ENCODE results near the gene AGAP1. TPM values are rescaled to one million over a fixed set of nuclear protein-coding genes. Genes with fewer than 3 reads are reported as not detected.

The AGAP1 gene
- total RNA-seq, 2 experiments from 2014 or later, result not detected

- Histone ChIP-seq H3K4me3 (ENCODE audit: low read depth, low read length, poor library complexity, severe bottlenecking) (no peak overlapping the region), H3K36me3 (ENCODE audit: insufficient read depth, low read length) (no peaks in the 10 kb centered on the region), H3K4me1 (ENCODE audit: insufficient read depth, low read length, poor library complexity, severe bottlenecking) (no peaks in the 10 kb centered on the region), H3K4me2 (ENCODE audit: low read length) (no peak overlapping the region), H2AFZ (ENCODE audit: low read length) (no peak overlapping the region), H4K20me1 (ENCODE audit: insufficient read depth, low read length) (no peaks in the 10 kb centered on the region), H3K9me3 (ENCODE audit: low read length) (no peaks in the 10 kb centered on the region), H3K79me2 (ENCODE audit: insufficient read depth, low read depth, low read length) (no peaks in the 10 kb centered on the region), H3K27ac (ENCODE audit: low read depth, low read length, poor library complexity, severe bottlenecking) (no peak overlapping the region), H3K9me2 (ENCODE audit: insufficient read depth, low read length) (no peaks in the 10 kb centered on the region)
- TF ChIP-seq CTCF (conservative IDR thresholded peaks at IDR 0.05; ENCODE audit: low read length), result no peak
- TF ChIP-seq EZH2phosphoT487 (IDR thresholded peaks at IDR 0.05; ENCODE audit: borderline replicate concordance, low read depth, low read length), result no peak
- intact Hi-C loops (cut with micrococcal nuclease; ENCODE audit: unreplicated experiment), result no loop called here
- DNase-seq (ENCODE audit: low spot score), result no peak
- ChIA-PET CTCF (ENCODE audit: unreplicated experiment) (no interaction called here), POLR2A (no interaction called here)
- BruUV-seq (replicated peaks), result no TSS peak
Measured at GRCh38 chr2:235841863-235842262, 348.0 kb downstream of the AGAP1 start.

GRCh38 chr2:235842941-235843340, 349.1 kb downstream of the AGAP1 start:
- Histone ChIP-seq H3K27ac (ENCODE audit: low read depth, low read length, poor library complexity, severe bottlenecking) (no peak overlapping the region), H3K9me2 (ENCODE audit: insufficient read depth, low read length) (no peaks in the 10 kb centered on the region), H3K4me1 (ENCODE audit: insufficient read depth, low read length, poor library complexity, severe bottlenecking) (no peaks in the 10 kb centered on the region), H3K9me3 (ENCODE audit: low read length) (no peaks in the 10 kb centered on the region), H2AFZ (ENCODE audit: low read length) (no peak overlapping the region), H3K79me2 (ENCODE audit: insufficient read depth, low read depth, low read length) (no peaks in the 10 kb centered on the region), H3K4me2 (ENCODE audit: low read length) (no peak overlapping the region), H3K4me3 (ENCODE audit: low read depth, low read length, poor library complexity, severe bottlenecking) (no peak overlapping the region), H3K36me3 (ENCODE audit: insufficient read depth, low read length) (no peaks in the 10 kb centered on the region), H4K20me1 (ENCODE audit: insufficient read depth, low read length) (no peaks in the 10 kb centered on the region)
- CTCF ChIA-PET (ENCODE audit: unreplicated experiment), result no interaction called here
- POLR2A ChIA-PET, result no interaction called here
- no peak for TF ChIP-seq CTCF (conservative IDR thresholded peaks at IDR 0.05; ENCODE audit: low read length)
- no peak for TF ChIP-seq EZH2phosphoT487 (IDR thresholded peaks at IDR 0.05; ENCODE audit: borderline replicate concordance, low read depth, low read length)
- no TSS peak for BruUV-seq (replicated peaks)
- no peak for DNase-seq (ENCODE audit: low spot score)
- intact Hi-C loops (cut with micrococcal nuclease; ENCODE audit: unreplicated experiment), result no loop called here

GRCh38 chr2:235843591-235844395, 349.9 kb downstream of the AGAP1 start:
- no peaks in the 10 kb centered on the region for H3K4me1 ChIP-seq (ENCODE audit: insufficient read depth, low read length, poor library complexity, severe bottlenecking)
- H4K20me1 ChIP-seq (ENCODE audit: insufficient read depth, low read length), result no peaks in the 10 kb centered on the region
- H3K27ac ChIP-seq (ENCODE audit: low read depth, low read length, poor library complexity, severe bottlenecking), result no peak overlapping the region
- no peak overlapping the region for H3K4me2 ChIP-seq (ENCODE audit: low read length)
- no peak overlapping the region for H3K4me3 ChIP-seq (ENCODE audit: low read depth, low read length, poor library complexity, severe bottlenecking)
- no peak overlapping the region for H2AFZ ChIP-seq (ENCODE audit: low read length)
- no peaks in the 10 kb centered on the region for H3K9me3 ChIP-seq (ENCODE audit: low read length)
- no peaks in the 10 kb centered on the region for H3K9me2 ChIP-seq (ENCODE audit: insufficient read depth, low read length)
- no peaks in the 10 kb centered on the region for H3K79me2 ChIP-seq (ENCODE audit: insufficient read depth, low read depth, low read length)
- no TSS peak for BruUV-seq (replicated peaks)
- POLR2A ChIA-PET, result interaction anchor here (1.6 kb wide), 1 partner anchor 11 kb away, joined by 4 read pairs; no protein-coding TSS in a partner anchor
- CTCF ChIA-PET (ENCODE audit: unreplicated experiment), result no interaction called here
- no peak for TF ChIP-seq CTCF (conservative IDR thresholded peaks at IDR 0.05; ENCODE audit: low read length)
- no peak for TF ChIP-seq EZH2phosphoT487 (IDR thresholded peaks at IDR 0.05; ENCODE audit: borderline replicate concordance, low read depth, low read length)
- DNase-seq (ENCODE audit: low spot score), result no peak
- intact Hi-C loops (cut with micrococcal nuclease; ENCODE audit: unreplicated experiment), result no loop called here
- H3K36me3 ChIP-seq (ENCODE audit: insufficient read depth, low read length), result no peaks in the 10 kb centered on the region

All from OCI-LY7 (cell line).